Activated B cell treated with CpG ODN at 0.5 μM for 24 hours (primary cell): ENCODE data around the gene SPAG4. TPM values are rescaled to one million over a fixed set of nuclear protein-coding genes. Genes with fewer than 3 reads are reported as not detected.

Experiments used
- ATAC-seq: fragments of 200-7000 bp; cut with Tn5 transposase; one replicate; pipeline ENCODE4 v1.10.0; 2021; ENCODE audit warnings: low read depth, mild to moderate bottlenecking, moderate library complexity
- CTCF ChIA-PET: fragments of 350-600 bp; sonication (Branson Sonifier 250); formaldehyde crosslinking; loops from one replicate; lab custom pipeline; 2021; ENCODE audit warnings: antibody characterized with exemption; lab: Charles Lee
- POLR2A ChIA-PET: fragments of 350-600 bp; sonication (Branson Sonifier 250); formaldehyde crosslinking; loops from one replicate; lab custom pipeline; 2021; ENCODE audit warnings: antibody characterized with exemption; lab: Charles Lee
- DNase-seq: peaks from one replicate; pipeline ENCODE4 v3.0.0; 2022
- H3K27ac Mint-ChIP-seq: one replicate; pipeline ENCODE4 v1.8.0; 2020; ENCODE audit warnings: mixed read lengths
- H3K27me3 Mint-ChIP-seq: one replicate; pipeline ENCODE4 v1.8.0; 2021; ENCODE audit warnings: mixed read lengths
- H3K36me3 Mint-ChIP-seq: one replicate; pipeline ENCODE4 v1.8.0; 2021; ENCODE audit warnings: low read depth, mixed read lengths
- H3K4me1 Mint-ChIP-seq: one replicate; pipeline ENCODE4 v1.8.0; 2021; ENCODE audit warnings: mixed read lengths
- H3K4me3 Mint-ChIP-seq: one replicate; pipeline ENCODE4 v1.8.0; 2020; ENCODE audit warnings: mild to moderate bottlenecking, mixed read lengths
- H3K9me3 Mint-ChIP-seq: one replicate; pipeline ENCODE4 v1.8.0; 2020; ENCODE audit warnings: mixed read lengths
- CTCF ChIP-seq: fragments of 200-600 bp; IDR thresholded peaks from one replicate; pipeline ENCODE4 v1.8.0; 2022; ENCODE audit warnings: antibody characterized with exemption, mild to moderate bottlenecking
- intact Hi-C: fragments of 100-400 bp; cut with micrococcal nuclease; formaldehyde crosslinking; loops from one replicate; pipeline ENCODE4 v1.15.1; 2024
- total RNA-seq: library from RNA; stranded (reverse); gene quantifications from 2 replicates; pipeline ENCODE4 v1.2.3, GENCODE V29; 2022

SPAG4 gene
- total RNA-seq, 1 donor from 2014 or later: 2.2 TPM

- H3K36me3 Mint-ChIP-seq: peaks cover 7% of the 10 kb centered on the region
- DNase-seq (no peak), ATAC-seq (no peak)
- no peak overlapping the region for H3K27ac Mint-ChIP-seq
- H3K4me3 Mint-ChIP-seq: no peak overlapping the region
- H3K4me1 Mint-ChIP-seq: peaks cover 43% of the 10 kb centered on the region
- ChIA-PET POLR2A (no interaction called here), CTCF (no interaction called here)
- no peak for TF ChIP-seq CTCF
- no peaks in the 10 kb centered on the region for H3K9me3 Mint-ChIP-seq
- no peaks in the 10 kb centered on the region for H3K27me3 Mint-ChIP-seq
- intact Hi-C loops: no loop called here
Measured at GRCh38 chr20:35641743-35642142, 26.1 kb downstream of the SPAG4 start.

- ChIA-PET CTCF (interaction anchor here (1.0 kb wide), 1 partner anchor 24 kb away, joined by 3 read pairs; no protein-coding TSS in a partner anchor), POLR2A (no interaction called here)
- DNase-seq: no peak
- no peak for ATAC-seq
- Mint-ChIP-seq H3K4me1 (peaks cover 43% of the 10 kb centered on the region), H3K9me3 (no peaks in the 10 kb centered on the region), H3K27ac (no peak overlapping the region), H3K36me3 (peaks cover 10% of the 10 kb centered on the region), H3K27me3 (no peaks in the 10 kb centered on the region), H3K4me3 (no peak overlapping the region)
- intact Hi-C loops: no loop called here
- TF ChIP-seq CTCF: no peak
Measured at GRCh38 chr20:35643045-35643444, 27.4 kb downstream of the SPAG4 start.

- ATAC-seq: no peak
Measured at GRCh38 chr20:35644806-35645205, 29.2 kb downstream of the SPAG4 start.

GRCh38 chr20:35648836-35649235 lies 33.2 kb downstream of the SPAG4 start:
- H3K4me3 Mint-ChIP-seq: no peak overlapping the region
- intact Hi-C loops: no loop called here
- TF ChIP-seq CTCF: no peak
- ATAC-seq: no peak
- H3K9me3 Mint-ChIP-seq: no peaks in the 10 kb centered on the region
- no peaks in the 10 kb centered on the region for H3K27me3 Mint-ChIP-seq
- peaks cover 42% of the 10 kb centered on the region for H3K36me3 Mint-ChIP-seq
- H3K4me1 Mint-ChIP-seq: peaks cover 45% of the 10 kb centered on the region
- H3K27ac Mint-ChIP-seq: no peak overlapping the region
- DNase-seq: no peak
- CTCF ChIA-PET: no interaction called here
- POLR2A ChIA-PET: interaction anchor here (1.0 kb wide), 1 partner anchor 101 kb away, joined by 17 read pairs; no protein-coding TSS in a partner anchor

More at GRCh38 chr20:35644806-35645205, 29.2 kb downstream of the SPAG4 start:
- no peak for TF ChIP-seq CTCF
- CTCF ChIA-PET: no interaction called here
- H3K27me3 Mint-ChIP-seq: no peaks in the 10 kb centered on the region
- H3K4me3 Mint-ChIP-seq: no peak overlapping the region
- no peaks in the 10 kb centered on the region for H3K9me3 Mint-ChIP-seq
- intact Hi-C loops: no loop called here
- no peak for DNase-seq
- peaks cover 25% of the 10 kb centered on the region for H3K36me3 Mint-ChIP-seq
- H3K27ac Mint-ChIP-seq: no peak overlapping the region
- peaks cover 53% of the 10 kb centered on the region for H3K4me1 Mint-ChIP-seq
- POLR2A ChIA-PET: no interaction called here

GRCh38 chr20:35650632-35651031 lies 35.0 kb downstream of the SPAG4 start:
- Mint-ChIP-seq H3K27me3 (no peaks in the 10 kb centered on the region), H3K9me3 (no peaks in the 10 kb centered on the region), H3K27ac (no peak overlapping the region), H3K36me3 (peaks cover 35% of the 10 kb centered on the region), H3K4me1 (peaks cover 31% of the 10 kb centered on the region), H3K4me3 (no peak overlapping the region)
- ATAC-seq: no peak
- DNase-seq: no peak
- no peak for TF ChIP-seq CTCF
- ChIA-PET CTCF (no interaction called here), POLR2A (no interaction called here)
- intact Hi-C loops: no loop called here
